HepG2 (cell line): Measurements from ENCODE around the gene INAFM1. TPM values are rescaled to one million over a fixed set of nuclear protein-coding genes. Genes with fewer than 3 reads are reported as not detected.

ENCODE experiments used
- ARID5B ChIP-seq: IDR thresholded peaks from 2 replicates; pipeline ENCODE4 v1.4.0; 2020; ENCODE audit warnings: mild to moderate bottlenecking, missing genetic modification reagents
- CBX5 ChIP-seq: sonication (generic); formaldehyde crosslinking; IDR thresholded peaks from 2 replicates; pipeline ENCODE4 v1.4.0; 2020; ENCODE audit warnings: missing genetic modification reagents, borderline replicate concordance
- E2F1 ChIP-seq: sonication (generic); formaldehyde crosslinking; IDR thresholded peaks from 2 replicates; pipeline ENCODE4 v1.5.0; 2020; ENCODE audit warnings: missing genetic modification reagents
- HOXA5 ChIP-seq: sonication (generic); formaldehyde crosslinking; IDR thresholded peaks from 2 replicates; pipeline ENCODE4 v1.4.0; 2020; ENCODE audit warnings: missing genetic modification reagents
- KLF9 ChIP-seq: IDR thresholded peaks from 2 replicates; pipeline ENCODE4 v1.6.1; 2016; ENCODE audit warnings: low read depth
- PHF21A ChIP-seq: sonication (generic); formaldehyde crosslinking; IDR thresholded peaks from 2 replicates; pipeline ENCODE4 v1.5.0; 2020; ENCODE audit warnings: mild to moderate bottlenecking, missing genetic modification reagents
- POGK ChIP-seq: sonication (generic); formaldehyde crosslinking; conservative IDR thresholded peaks from 2 replicates; pipeline ENCODE4 v1.8.0; 2022; ENCODE audit warnings: mild to moderate bottlenecking, moderate library complexity, missing genetic modification reagents
- TRIM24 ChIP-seq: sonication (generic); formaldehyde crosslinking; IDR thresholded peaks from 2 replicates; pipeline ENCODE4 v1.8.0; 2022; ENCODE audit warnings: mild to moderate bottlenecking, missing genetic modification reagents
- ZNF160 ChIP-seq: sonication (generic); formaldehyde crosslinking; IDR thresholded peaks from 2 replicates; pipeline ENCODE4 v1.8.0; 2022; ENCODE audit warnings: mild to moderate bottlenecking, inconsistent platforms, missing genetic modification reagents
- ZNF576 ChIP-seq: sonication (generic); formaldehyde crosslinking; IDR thresholded peaks from 2 replicates; pipeline ENCODE4 v1.4.0; 2020; ENCODE audit warnings: mild to moderate bottlenecking, missing genetic modification reagents
- ZNF589 ChIP-seq: sonication (generic); formaldehyde crosslinking; conservative IDR thresholded peaks from 2 replicates; pipeline ENCODE4 v1.8.0; 2022; ENCODE audit warnings: mild to moderate bottlenecking, moderate library complexity, missing genetic modification reagents
- ZNF660 ChIP-seq: sonication (generic); formaldehyde crosslinking; IDR thresholded peaks from 2 replicates; pipeline ENCODE4 v1.5.1; 2020; ENCODE audit warnings: mild to moderate bottlenecking, low read depth, missing genetic modification reagents, borderline replicate concordance
- ZNF878 ChIP-seq: sonication (generic); formaldehyde crosslinking; IDR thresholded peaks from 2 replicates; pipeline ENCODE4 v1.8.1; 2023; ENCODE audit warnings: mild to moderate bottlenecking, missing genetic modification reagents, moderate library complexity
- polyA plus RNA-seq, 8 experiments: library from polyadenylated mRNA; depleted of rRNA in 3 of 8; stranded (reverse) in 7 of 8; unstranded in 1 of 8; fragments of >200 nt; fragmentation: Illumina TruSeq in 4 of 8; extraction: Trizol in 4 of 8; gene quantifications; 2 replicates each; pipeline versions ENCODE4 v1.2.1 to v1.2.3, GENCODE V29; 2011 to 2016; ENCODE audit warnings: low read depth in 4 of 8, missing spikeins in 1 of 8, mixed read lengths in 1 of 8; ENCODE audit not compliant: insufficient read depth in 1 of 8
- total RNA-seq, 5 experiments: library from RNA; depleted of rRNA; stranded (reverse); fragments of >200 nt; fragmentation: Illumina TruSeq; extraction: Trizol; gene quantifications; 2 replicates each; pipeline ENCODE4 v1.2.3, GENCODE V29; 2016; ENCODE audit warnings: low read depth in 1 of 5

Gene INAFM1
- total and polyA plus RNA-seq, 2 of the 13 experiments (the other 11 are each of a cell fraction or from before 2014, with no cell fraction given): 0.88 to 1.9 TPM

- no peak; the same call in 1 of the 2 replicates for TF ChIP-seq PHF21A (CRISPR knock-in tag)
- TF ChIP-seq ARID5B (CRISPR knock-in tag): no peak
- TF ChIP-seq ZNF160 (CRISPR knock-in tag): no peak; the same call in 1 of the 2 replicates
- TF ChIP-seq ZNF878 (CRISPR knock-in tag): no peak
- no peak for TF ChIP-seq ZNF660 (CRISPR knock-in tag)
- TF ChIP-seq KLF9: no peak
- no peak; the same call in 1 of the 2 replicates for TF ChIP-seq CBX5 (CRISPR knock-in tag)
- TF ChIP-seq ZNF589 (CRISPR knock-in tag): no peak
- TF ChIP-seq ZNF576 (CRISPR knock-in tag): no peak
- TF ChIP-seq E2F1 (CRISPR knock-in tag): no peak; the same call in 1 of the 2 replicates
- TF ChIP-seq HOXA5 (CRISPR knock-in tag): no peak; the same call in 1 of the 2 replicates
- TF ChIP-seq TRIM24 (CRISPR knock-in tag): no peak
- no peak for TF ChIP-seq POGK (CRISPR knock-in tag)
Observed at GRCh38 chr19:47226426-47227351, 48.0 kb upstream of the INAFM1 start (continued).
